ENCODE measurements around the gene TICRR. TPM values are rescaled to one million over a fixed set of nuclear protein-coding genes. Genes with fewer than 3 reads are reported as not detected.

Gene TICRR, protein sequence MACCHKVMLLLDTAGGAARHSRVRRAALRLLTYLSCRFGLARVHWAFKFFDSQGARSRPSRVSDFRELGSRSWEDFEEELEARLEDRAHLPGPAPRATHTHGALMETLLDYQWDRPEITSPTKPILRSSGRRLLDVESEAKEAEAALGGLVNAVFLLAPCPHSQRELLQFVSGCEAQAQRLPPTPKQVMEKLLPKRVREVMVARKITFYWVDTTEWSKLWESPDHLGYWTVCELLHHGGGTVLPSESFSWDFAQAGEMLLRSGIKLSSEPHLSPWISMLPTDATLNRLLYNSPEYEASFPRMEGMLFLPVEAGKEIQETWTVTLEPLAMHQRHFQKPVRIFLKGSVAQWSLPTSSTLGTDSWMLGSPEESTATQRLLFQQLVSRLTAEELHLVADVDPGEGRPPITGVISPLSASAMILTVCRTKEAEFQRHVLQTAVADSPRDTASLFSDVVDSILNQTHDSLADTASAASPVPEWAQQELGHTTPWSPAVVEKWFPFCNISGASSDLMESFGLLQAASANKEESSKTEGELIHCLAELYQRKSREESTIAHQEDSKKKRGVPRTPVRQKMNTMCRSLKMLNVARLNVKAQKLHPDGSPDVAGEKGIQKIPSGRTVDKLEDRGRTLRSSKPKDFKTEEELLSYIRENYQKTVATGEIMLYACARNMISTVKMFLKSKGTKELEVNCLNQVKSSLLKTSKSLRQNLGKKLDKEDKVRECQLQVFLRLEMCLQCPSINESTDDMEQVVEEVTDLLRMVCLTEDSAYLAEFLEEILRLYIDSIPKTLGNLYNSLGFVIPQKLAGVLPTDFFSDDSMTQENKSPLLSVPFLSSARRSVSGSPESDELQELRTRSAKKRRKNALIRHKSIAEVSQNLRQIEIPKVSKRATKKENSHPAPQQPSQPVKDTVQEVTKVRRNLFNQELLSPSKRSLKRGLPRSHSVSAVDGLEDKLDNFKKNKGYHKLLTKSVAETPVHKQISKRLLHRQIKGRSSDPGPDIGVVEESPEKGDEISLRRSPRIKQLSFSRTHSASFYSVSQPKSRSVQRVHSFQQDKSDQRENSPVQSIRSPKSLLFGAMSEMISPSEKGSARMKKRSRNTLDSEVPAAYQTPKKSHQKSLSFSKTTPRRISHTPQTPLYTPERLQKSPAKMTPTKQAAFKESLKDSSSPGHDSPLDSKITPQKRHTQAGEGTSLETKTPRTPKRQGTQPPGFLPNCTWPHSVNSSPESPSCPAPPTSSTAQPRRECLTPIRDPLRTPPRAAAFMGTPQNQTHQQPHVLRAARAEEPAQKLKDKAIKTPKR (N-terminal part only)
- 1 to 10 TPM; 4.4 to 6.6 TPM for polyA plus RNA-seq

DNA sequence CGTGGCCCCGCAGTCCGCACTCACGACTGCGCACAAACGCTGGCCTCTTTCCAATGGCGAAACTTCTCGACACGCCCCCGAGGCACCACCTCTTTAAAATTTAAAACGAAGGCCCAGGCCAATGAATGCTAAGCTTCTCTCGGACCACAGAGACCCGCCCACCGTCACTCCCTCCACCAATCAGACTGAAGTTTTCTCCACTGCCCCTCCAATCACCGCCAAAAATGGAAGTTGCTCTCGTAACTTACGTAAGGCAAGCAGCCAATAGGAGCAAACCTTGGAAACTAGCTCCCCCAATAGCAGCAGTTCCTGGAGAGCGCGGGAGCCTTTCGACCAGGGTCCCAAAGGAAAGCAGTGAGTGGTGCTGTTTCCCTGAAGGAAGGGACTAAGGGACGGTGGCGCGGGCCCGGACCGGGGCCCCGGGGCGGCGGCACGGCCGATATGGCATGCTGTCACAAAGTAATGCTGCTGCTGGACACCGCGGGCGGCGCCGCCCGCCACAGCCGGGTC, at the start of gene TICRR:
Gene TICRR (plus strand): TSS at position 324 of the 510 bp plus-strand sequence. CDS start 118 bp downstream, at position 442.
- 0% methylated on average over 36 to 37 of the region's 37 CpGs for WGBS, 2 donors

DNA sequence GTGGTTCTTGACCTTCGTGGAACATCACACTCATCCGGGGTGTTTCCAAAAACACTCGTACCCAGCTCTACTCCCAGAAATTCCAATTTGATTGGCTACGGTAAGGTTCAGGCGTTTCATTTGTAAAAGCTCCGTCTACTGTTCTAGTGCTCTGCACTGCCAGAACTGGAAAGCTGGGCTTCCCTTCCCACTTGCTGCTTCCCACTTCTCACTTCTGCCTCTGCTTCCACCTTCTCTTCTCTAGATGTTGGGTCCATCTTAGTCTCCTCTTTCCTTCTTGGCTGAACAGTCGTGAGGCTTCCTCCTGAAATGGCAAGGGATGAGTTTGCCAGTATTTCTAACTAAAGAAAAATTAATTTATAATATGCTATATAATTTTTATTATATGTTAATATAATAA, 49.1 kb upstream of the TICRR start:
- Histone ChIP-seq H3K27ac (ENCODE audit: low read depth in 2 of 2, low read length in 1 of 2) (no peak overlapping the region), H3K36me3 (ENCODE audit: control insufficient read depth in 2 of 2, insufficient read depth in 2 of 2, low read length in 1 of 2) (no peaks in the 10 kb centered on the region), H3K27me3 (ENCODE audit: control insufficient read depth in 1 of 2, insufficient read depth in 2 of 2, low read length in 2 of 2) (no peaks in the 10 kb centered on the region), H3K4me1 (ENCODE audit: control insufficient read depth in 2 of 2, insufficient read depth in 2 of 2, low read length in 1 of 2) (peaks cover 0 to 15% of the 10 kb centered on the region in 2 donors), H3K4me3 (ENCODE audit: low read depth in 1 of 2, low read length in 2 of 2) (no peak overlapping the region), H3K9me3 (ENCODE audit: control insufficient read depth in 2 of 2, insufficient read depth in 1 of 2, low read depth in 1 of 2, low read length in 1 of 2) (no peaks in the 10 kb centered on the region)
- WGBS, 2 donors, result 92 to 97% methylated on average over 7 of the region's 7 CpGs

More for the DNA sequence above, at the start of gene TICRR:
- Histone ChIP-seq H3K27me3 (ENCODE audit: control insufficient read depth in 1 of 2, insufficient read depth in 2 of 2, low read length in 2 of 2) (peaks cover 0 to 3% of the 10 kb centered on the region in 2 donors), H3K4me3 (ENCODE audit: low read depth in 1 of 2, low read length in 2 of 2) (peak within 1 kb of the TSS; percentile 76 to 84), H3K27ac (ENCODE audit: low read depth in 2 of 2, low read length in 1 of 2) (peak within 1 kb of the TSS; percentile 21 to 61), H3K9me3 (ENCODE audit: control insufficient read depth in 2 of 2, insufficient read depth in 1 of 2, low read depth in 1 of 2, low read length in 1 of 2) (no peaks in the 10 kb centered on the region), H3K36me3 (ENCODE audit: control insufficient read depth in 2 of 2, insufficient read depth in 2 of 2, low read length in 1 of 2) (no peaks in the 10 kb centered on the region), H3K4me1 (ENCODE audit: control insufficient read depth in 2 of 2, insufficient read depth in 2 of 2, low read length in 1 of 2) (peaks cover 2 to 3% of the 10 kb centered on the region in 2 donors)

DNA sequence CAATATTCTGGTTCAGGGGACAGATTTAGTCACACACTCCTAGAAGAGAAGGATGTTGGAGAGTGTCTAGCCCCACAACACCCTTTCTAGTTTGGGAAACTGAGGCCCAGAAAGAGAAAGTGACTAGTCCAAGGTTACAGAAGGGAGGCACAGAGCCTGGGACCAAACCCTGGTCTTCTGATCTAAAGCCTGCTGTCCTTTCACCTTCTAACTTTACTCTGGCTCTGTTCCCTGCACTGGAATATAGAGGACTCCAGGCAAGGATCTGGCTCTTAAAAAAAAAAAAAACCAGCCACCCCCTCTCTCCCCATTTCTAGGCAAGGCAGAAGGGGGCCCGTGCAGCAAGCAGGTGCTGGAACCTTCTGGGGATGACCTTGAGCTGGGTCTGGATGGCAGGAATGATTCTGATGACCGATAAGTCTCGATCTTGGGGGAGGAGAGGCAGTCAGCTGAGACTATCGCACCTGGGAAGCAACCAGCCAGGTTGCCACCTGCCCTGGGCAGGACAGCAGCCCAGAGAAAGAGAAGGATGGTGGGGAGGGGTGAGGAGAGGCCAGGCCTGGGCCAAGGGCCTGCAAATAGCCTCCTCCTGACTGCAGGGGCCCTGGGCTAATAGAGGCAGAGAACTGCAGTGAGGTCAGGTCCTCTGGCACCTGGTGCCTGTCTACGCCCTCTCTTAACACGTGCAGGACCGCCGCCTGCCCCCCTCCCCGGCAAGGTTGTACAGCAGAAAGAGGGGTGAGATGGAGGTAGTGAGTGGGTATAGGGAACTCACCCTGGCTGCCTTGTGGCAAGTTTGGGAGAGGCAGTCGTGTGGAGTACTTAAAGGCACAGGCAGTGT, 48.4 kb upstream of the TICRR start:
- H3K27me3 ChIP-seq (ENCODE audit: control insufficient read depth in 1 of 2, insufficient read depth in 2 of 2, low read length in 2 of 2), result no peaks in the 10 kb centered on the region
- peaks cover 0 to 15% of the 10 kb centered on the region in 2 donors for H3K4me1 ChIP-seq (ENCODE audit: control insufficient read depth in 2 of 2, insufficient read depth in 2 of 2, low read length in 1 of 2)
- no peak overlapping the region for H3K27ac ChIP-seq (ENCODE audit: low read depth in 2 of 2, low read length in 1 of 2)
- 71 to 78% methylated on average over 10 of the region's 10 CpGs for WGBS, 2 donors
- no peak overlapping the region for H3K4me3 ChIP-seq (ENCODE audit: low read depth in 1 of 2, low read length in 2 of 2)
- no peaks in the 10 kb centered on the region for H3K36me3 ChIP-seq (ENCODE audit: control insufficient read depth in 2 of 2, insufficient read depth in 2 of 2, low read length in 1 of 2)
- peaks cover 0 to 2% of the 10 kb centered on the region in 2 donors for H3K9me3 ChIP-seq (ENCODE audit: control insufficient read depth in 2 of 2, insufficient read depth in 1 of 2, low read depth in 1 of 2, low read length in 1 of 2)

DNA sequence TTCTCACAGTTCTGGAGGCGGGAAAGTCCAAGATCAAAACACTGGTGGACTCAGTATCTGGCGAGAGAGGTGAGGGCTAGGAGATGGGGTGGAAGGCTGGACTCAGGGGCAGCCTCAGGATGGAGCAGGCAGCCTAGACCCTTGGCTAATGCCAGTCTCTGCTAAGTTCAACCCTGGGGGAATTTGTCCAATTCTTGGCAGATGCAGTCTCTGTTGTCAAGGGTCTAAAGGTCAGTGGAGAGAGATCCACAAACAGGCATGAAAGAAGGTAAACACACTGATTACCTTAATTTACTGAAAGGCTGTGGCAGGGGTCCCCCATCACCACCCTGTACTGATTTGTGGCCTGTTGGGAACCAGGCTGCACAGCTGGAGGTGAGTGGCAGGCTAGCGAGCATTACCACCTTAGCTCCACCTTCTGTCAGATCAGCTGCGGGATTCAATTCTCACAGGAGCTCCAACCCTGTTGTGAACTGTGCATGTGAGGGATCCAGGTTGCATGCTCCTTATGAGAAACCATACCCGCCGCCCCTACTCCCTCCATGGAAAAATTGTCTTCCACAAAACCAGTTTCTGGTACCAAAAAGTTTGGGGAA, 46.4 kb upstream of the TICRR start:
- Histone ChIP-seq H3K27me3 (ENCODE audit: control insufficient read depth in 1 of 2, insufficient read depth in 2 of 2, low read length in 2 of 2) (no peaks in the 10 kb centered on the region), H3K4me3 (ENCODE audit: low read depth in 1 of 2, low read length in 2 of 2) (no peak overlapping the region), H3K9me3 (ENCODE audit: control insufficient read depth in 2 of 2, insufficient read depth in 1 of 2, low read depth in 1 of 2, low read length in 1 of 2) (peaks cover 0 to 2% of the 10 kb centered on the region in 2 donors), H3K27ac (ENCODE audit: low read depth in 2 of 2, low read length in 1 of 2) (no peak overlapping the region), H3K36me3 (ENCODE audit: control insufficient read depth in 2 of 2, insufficient read depth in 2 of 2, low read length in 1 of 2) (no peaks in the 10 kb centered on the region), H3K4me1 (ENCODE audit: control insufficient read depth in 2 of 2, insufficient read depth in 2 of 2, low read length in 1 of 2) (peaks cover 0 to 9% of the 10 kb centered on the region in 2 donors)
- 78 to 82% methylated on average over 6 of the region's 6 CpGs for WGBS, 2 donors

DNA sequence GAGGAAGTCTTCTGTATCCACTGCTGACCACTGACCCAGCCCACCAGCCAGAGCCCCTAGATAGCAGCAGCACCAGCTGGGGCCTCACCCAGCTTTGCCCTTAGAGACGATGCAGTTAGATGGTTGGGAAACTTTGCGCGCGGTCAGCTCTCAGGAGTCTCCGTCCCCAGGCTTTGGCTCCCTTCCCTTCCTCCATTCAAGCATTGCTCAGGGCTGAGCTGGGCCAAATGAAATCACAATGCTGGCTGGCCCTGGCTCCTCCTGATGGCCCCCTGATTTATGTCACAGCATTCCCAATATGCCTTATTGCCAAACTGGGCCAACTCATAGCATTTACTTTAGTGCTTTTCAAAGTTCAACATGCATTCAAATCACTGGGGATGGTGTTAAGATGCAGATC, 44.3 kb upstream of the TICRR start:
- 85 to 92% methylated on average over 5 of the region's 5 CpGs for WGBS, 2 donors
- Histone ChIP-seq H3K27ac (ENCODE audit: low read depth in 2 of 2, low read length in 1 of 2) (peak overlapping the region; percentile 75 to 86), H3K4me1 (ENCODE audit: control insufficient read depth in 2 of 2, insufficient read depth in 2 of 2, low read length in 1 of 2) (peaks cover 0 to 9% of the 10 kb centered on the region in 2 donors), H3K9me3 (ENCODE audit: control insufficient read depth in 2 of 2, insufficient read depth in 1 of 2, low read depth in 1 of 2, low read length in 1 of 2) (peaks cover 0 to 2% of the 10 kb centered on the region in 2 donors), H3K27me3 (ENCODE audit: control insufficient read depth in 1 of 2, insufficient read depth in 2 of 2, low read length in 2 of 2) (no peaks in the 10 kb centered on the region), H3K36me3 (ENCODE audit: control insufficient read depth in 2 of 2, insufficient read depth in 2 of 2, low read length in 1 of 2) (no peaks in the 10 kb centered on the region), H3K4me3 (ENCODE audit: low read depth in 1 of 2, low read length in 2 of 2) (no peak overlapping the region)

DNA sequence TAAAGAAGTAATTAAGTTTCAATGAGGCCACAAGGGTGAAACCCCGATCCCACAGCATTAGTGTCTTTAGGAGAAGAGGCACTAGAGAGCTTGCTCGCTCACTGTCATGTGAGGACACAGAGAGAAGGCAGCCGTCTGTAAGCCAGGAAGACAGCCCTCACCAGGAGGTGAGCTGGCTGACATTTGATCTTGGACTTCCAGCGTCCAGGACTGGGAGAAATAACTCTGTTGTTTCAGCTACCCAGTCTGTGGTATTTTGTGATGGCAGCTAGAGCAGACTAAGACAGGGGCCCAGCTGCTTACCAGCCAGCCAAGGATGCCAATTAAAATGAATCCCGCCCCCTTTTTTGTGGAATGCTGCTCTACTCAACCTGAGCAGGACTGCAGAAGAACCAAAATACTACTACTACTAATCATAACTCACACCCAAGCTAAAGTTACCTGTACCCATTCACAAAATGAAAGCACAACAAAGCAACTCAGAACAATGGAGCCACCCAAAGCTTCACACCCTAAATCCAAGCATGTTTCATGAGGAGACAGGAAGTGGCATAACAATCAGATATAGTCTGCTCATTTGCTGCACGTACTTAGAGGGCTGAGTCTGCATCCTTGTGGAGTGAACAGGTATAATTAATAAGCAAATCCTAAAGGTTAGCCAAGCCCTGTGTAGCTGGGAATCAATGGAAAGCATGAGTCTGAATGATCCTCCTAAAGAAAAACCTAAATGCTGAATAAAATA, 43.3 kb upstream of the TICRR start:
- peak overlapping the region; percentile 86 to 93 for H3K27ac ChIP-seq (ENCODE audit: low read depth in 2 of 2, low read length in 1 of 2)
- no peaks in the 10 kb centered on the region for H3K27me3 ChIP-seq (ENCODE audit: control insufficient read depth in 1 of 2, insufficient read depth in 2 of 2, low read length in 2 of 2)
- H3K9me3 ChIP-seq (ENCODE audit: control insufficient read depth in 2 of 2, insufficient read depth in 1 of 2, low read depth in 1 of 2, low read length in 1 of 2), result peaks cover 0 to 2% of the 10 kb centered on the region in 2 donors
- peaks cover 0 to 6% of the 10 kb centered on the region in 2 donors for H3K4me1 ChIP-seq (ENCODE audit: control insufficient read depth in 2 of 2, insufficient read depth in 2 of 2, low read length in 1 of 2)
- H3K36me3 ChIP-seq (ENCODE audit: control insufficient read depth in 2 of 2, insufficient read depth in 2 of 2, low read length in 1 of 2), result no peaks in the 10 kb centered on the region
- 69 to 72% methylated on average over 6 of the region's 6 CpGs for WGBS, 2 donors
- no peak overlapping the region for H3K4me3 ChIP-seq (ENCODE audit: low read depth in 1 of 2, low read length in 2 of 2)

DNA sequence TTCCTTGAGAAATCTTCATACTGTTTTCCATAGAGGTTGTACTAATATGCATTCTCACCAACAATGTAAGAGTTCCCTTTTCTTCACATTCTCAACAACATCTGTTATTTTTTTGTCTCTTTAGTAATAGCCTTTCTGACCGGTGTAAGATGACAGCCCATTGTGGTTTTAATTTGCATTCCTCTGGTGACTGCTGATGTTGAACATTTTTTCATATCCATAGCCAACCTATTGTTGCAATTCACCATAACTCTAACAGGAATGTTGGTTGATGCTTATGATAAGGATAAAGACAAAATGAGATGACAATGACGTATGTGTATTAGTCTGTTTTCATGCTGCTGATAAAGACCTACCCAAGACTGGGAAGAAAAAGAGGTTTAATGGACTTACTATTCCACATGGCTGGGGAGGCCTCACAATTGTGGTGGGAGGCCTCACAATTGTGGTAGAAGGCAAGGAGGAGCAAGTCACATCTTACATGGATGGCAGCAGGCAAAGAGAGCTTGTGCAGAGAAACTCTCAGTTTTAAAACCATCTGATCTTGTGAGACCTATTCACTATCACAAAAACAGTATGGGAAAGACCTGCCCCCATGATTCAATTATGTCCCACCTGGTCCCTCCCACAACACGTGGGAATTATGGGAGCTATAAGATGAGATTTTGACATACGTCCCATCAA, 41.3 kb upstream of the TICRR start:
- H3K36me3 ChIP-seq (ENCODE audit: control insufficient read depth in 2 of 2, insufficient read depth in 2 of 2, low read length in 1 of 2), result no peaks in the 10 kb centered on the region
- peaks cover 0 to 4% of the 10 kb centered on the region in 2 donors for H3K4me1 ChIP-seq (ENCODE audit: control insufficient read depth in 2 of 2, insufficient read depth in 2 of 2, low read length in 1 of 2)
- peaks cover 0 to 2% of the 10 kb centered on the region in 2 donors for H3K9me3 ChIP-seq (ENCODE audit: control insufficient read depth in 2 of 2, insufficient read depth in 1 of 2, low read depth in 1 of 2, low read length in 1 of 2)
- WGBS, 2 donors, result 83 to 90% methylated on average over 4 of the region's 4 CpGs
- H3K27me3 ChIP-seq (ENCODE audit: control insufficient read depth in 1 of 2, insufficient read depth in 2 of 2, low read length in 2 of 2), result no peaks in the 10 kb centered on the region
- H3K27ac ChIP-seq (ENCODE audit: low read depth in 2 of 2, low read length in 1 of 2), result no peak overlapping the region
- no peak overlapping the region for H3K4me3 ChIP-seq (ENCODE audit: low read depth in 1 of 2, low read length in 2 of 2)
